Daoy (cell line): ENCODE data around the gene RIMBP2. TPM values are rescaled to one million over a fixed set of nuclear protein-coding genes. Genes with fewer than 3 reads are reported as not detected.
A peak's percentile ranks its signal among the peaks of the same experiment; 100 is the strongest.
"Not testable (repeated sequence)": the region's sequence is repeated elsewhere in the genome, so short reads cannot be mapped to it uniquely, and the experiment has no call there.

Experiments
- DNase-seq: peaks from one replicate; pipeline ENCODE4 v3.0.0-alpha.2; 2015; ENCODE audit warnings: low read depth
- total RNA-seq: library from RNA; depleted of rRNA; stranded (reverse); fragments of >200 nt; shearing (Covaris generic); gene quantifications from 2 replicates; pipeline ENCODE4 v1.2.3, GENCODE V29; 2014

RIMBP2 gene
- total RNA-seq, 1 experiment from 2014 or later, result 1.4 TPM

DNA sequence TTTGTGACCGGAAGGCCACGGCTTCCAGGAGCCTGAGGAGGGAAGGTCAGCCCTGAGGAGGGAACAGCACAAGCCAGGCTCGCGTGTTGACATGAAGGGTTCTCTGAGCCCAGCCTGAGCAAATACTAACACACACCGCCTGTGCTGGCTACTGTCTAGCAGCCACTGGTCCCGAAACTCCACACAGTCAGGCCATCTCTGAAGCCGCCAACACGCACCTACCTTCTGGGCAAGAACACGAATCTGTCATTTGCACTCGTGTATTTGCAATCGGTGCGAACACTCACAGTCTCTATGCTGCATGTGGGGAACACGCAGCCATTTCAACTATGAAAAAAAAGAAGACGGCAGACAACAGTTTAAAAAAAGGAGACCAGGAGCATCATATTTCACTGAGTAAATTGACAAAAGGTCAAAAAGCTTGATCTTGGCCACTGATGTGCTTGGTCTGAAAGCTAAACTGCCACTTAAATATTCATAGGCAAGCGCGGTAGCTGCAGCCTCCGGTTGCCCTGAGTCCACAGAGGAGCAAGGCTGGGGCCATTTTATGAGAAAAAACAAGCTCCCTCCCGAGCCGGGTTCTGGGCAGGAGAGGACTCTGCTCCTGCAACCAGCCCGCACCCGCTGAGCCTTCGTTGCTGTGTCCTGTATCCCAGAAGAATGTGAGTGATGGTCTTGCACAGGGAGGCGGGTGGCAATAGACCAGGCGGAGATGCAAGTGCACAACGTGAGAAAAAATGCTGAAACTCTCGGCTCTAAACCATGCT is 57.8 kb downstream of the RIMBP2 start:
- DNase-seq, result no peak

DNA sequence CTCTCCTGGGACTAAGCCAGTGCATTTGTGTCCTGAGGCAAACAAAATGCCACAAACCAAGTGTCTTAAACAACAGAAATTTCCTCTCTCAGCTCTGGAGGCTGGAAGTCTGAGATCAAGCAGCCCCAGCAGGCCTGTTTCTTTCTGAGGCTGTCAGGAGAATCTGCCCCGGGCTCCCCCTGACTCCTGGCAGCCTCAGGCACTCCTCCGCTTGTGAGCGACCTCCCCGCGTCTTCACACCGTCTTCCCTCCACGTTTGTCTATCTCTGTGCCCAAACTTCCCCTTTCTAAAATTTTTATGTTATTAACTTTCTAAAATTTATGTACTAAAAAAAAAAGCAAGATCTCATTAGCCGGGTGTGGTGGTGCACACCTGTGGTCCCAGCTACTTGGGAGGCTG is 59.7 kb downstream of the RIMBP2 start:
- no peak for DNase-seq

DNA sequence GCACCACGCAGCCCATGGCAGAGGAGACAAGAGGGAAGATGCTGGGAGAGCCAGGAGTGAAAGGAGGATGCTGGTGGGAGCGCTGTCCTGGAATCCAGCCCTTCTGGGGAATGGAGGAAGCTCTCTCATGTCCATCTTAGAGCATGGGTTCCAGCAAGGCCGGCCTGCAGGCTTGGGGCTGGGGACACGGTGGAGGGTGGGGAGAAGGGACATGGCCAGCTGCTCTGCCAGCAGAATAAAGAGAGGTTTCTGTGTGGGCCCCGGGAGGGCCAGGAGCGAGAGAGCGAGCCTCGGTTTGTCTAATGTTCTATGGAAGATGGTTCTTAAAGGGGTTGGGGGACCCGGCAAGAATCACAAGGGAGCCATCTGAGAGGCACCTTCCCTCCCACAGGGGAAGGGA is 60.2 kb downstream of the RIMBP2 start:
- no peak for DNase-seq

DNA sequence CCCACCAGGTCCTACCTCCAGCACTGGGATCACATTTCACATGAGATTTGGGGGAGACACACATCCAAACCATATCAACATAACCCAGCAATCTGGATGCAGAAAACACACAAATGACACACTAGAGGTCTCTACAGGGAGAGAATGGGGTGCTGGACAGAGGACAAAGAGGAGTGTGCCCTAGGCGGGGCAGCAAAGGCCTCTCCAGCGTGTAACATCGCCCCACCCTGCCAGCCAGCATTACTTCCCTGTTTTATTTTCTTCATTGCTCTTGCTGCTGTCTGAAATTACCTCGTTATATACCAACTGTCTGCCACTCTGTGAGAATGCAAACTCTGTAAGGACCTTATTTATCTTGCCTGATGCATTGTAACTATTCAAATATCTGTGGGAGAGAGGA is 61.1 kb downstream of the RIMBP2 start:
- DNase-seq, result no peak

DNA sequence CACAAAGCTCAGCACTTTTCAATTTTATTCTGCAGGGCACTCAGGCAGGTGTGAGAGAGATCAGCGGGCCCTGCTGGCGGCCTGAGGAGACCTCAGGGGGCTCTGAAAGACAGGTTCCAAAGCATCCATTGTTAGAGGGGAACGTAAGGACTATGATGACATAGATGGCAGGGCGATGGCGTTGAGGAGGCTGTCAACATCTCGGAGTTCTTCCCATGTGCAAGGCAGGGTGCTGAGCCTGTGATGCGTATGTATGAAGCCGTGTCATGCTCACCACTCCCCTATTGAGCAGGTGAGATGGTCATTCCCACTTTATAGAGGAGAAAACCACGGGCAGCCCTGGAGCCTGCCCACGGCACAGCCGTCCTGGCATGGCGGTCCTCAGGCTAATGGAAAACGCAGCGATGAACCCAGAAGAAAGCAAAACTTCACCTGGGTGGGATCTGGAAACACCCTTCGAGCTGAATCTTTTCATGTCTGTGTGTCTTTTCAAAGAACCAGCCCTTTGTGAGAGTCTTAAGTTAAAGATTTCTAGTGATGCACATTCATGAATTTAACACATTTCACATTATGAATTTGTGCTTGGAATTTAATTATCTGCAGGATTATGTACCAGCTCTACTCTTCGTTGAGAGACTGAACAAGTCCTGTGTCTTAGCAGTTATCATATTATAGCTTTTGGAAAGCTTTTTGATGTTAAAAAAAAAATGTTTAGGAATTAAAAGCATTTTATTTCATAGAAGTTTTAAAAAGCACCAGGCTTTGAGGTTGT is 64.7 kb downstream of the RIMBP2 start:
- DNase-seq, result no peak

DNA sequence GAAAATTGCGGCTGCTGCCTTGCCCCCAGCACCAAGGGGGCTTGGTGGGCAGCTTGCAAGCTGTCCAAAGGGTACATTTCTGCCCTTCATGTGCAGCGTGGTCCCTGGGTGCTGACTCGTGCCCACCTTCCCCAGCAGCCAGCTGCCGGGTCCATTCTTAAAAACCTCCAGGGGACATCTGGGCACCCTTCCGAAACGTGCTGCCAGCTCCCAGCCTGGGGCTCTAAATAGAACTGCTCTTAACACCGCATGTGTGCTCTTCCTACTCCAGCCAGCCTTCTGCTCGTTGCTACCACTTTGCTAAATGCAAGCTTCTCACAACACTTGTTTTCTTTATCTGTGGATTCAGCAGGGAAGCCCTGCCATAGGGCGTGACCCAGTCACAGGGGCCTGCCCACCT is 66.0 kb downstream of the RIMBP2 start:
- no peak for DNase-seq

DNA sequence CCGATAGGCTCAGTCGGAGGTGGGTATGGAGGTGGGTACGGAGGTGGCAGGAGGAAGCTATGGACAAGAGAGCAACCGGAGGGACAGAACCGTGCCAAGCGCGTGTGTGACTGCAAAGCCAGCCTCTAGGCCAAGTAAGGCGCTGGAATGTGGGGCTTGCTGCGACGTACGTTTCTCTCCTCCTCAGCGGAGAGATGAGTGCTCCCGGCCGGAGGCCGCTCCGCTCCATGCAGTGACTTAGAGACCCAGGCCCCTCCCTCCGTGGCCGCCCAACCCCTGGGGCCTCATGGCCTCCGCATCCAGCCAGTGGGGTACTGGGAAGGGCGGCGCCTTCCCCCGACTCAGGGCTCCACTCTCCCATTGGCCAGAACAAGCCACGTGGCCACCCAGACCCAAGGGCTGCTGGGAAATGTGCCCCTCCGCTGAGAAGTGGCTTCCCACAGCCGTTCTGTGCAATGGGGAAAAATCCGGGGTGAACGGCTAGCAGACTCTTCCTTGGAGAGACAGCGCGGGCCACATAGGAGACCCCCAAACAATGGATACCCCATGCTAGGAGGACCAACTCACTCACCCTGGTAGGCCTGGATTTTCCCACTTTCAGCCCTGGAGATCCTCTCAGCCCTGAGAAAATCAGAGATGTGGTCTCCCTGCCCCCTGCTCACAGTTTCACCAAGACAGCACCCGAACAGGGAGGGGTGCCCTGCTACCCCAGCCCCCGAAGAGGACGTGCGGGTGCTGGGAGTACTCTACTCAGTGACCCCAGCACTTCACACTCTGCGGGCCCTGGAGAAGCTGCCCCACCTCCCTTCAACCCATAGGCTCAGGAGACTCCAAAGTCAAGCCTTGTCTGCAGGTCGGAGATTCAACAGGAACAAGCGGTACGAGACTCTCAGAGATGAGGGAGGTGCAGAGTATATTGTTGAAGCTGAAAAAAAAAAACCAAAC is 66.7 kb downstream of the RIMBP2 start:
- no peak for DNase-seq

DNA sequence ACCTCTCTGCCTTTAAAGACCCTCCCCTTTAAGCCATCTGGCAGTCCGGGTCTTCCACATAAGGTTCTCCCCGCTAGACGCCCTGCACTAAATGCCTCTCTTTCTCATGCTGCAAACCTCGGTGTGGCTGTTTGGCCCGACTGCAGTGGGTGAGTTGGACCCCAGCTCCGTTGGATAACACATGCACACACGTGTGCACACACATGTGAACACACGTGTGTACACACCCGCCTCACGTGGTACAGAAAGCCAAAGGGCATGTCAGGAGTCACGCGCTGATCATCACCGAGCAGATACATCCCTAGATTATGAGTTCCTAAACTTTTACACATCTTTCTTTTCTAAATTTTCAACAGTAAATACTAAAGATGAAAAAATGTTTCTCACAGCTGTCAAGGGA is 68.3 kb downstream of the RIMBP2 start:
- DNase-seq, result no peak

DNA sequence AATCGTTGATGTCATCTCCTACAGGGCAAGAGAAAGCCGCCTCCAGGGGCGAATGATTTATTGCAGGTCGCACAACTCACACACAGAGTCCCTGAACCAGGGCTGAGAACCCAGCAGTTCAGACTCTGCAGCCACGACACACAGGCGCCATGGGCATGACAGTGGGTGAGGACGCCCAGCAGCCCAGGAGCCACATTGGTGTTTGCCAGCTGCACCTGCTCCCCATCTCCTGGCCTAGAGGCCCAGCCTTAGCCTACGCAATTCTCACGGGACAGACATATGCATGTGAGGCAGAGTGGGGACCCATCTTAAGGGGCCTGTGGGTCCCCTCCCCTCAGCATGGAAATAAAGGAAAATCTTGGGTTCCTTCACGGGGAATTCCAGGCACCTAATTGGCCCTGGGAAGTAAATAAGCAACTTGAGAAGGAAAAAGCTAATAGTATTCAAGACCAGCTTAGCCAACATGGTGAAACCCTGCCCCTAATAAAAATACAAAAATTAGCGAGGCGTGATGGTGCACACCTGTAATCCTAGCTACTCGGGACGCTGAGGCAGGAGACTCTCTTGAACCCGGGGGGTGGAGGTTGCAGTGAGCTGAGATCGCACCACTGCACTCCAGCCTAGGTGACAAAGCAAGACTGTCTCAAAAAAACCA is 69.3 kb downstream of the RIMBP2 start:
- no peak for DNase-seq

DNA sequence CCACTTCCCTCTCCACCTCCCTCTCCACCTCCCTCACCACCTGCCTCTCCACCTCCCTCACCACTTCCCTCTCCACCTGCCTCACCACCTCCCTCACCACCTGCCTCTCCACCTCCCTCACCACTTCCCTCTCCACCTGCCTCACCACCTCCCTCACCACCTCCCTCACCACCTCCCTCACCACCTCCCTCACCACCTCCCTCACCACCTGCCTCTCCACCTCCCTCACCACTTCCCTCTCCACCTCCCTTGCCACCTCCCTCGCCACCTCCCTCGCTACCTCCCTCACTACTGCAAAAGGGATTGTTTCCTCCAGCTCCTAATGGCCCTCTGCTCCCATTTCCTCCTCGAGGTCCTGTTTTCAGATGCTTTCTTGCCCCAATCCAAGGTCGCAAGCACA is 69.9 kb downstream of the RIMBP2 start:
- DNase-seq, result not testable (repeated sequence)

DNA sequence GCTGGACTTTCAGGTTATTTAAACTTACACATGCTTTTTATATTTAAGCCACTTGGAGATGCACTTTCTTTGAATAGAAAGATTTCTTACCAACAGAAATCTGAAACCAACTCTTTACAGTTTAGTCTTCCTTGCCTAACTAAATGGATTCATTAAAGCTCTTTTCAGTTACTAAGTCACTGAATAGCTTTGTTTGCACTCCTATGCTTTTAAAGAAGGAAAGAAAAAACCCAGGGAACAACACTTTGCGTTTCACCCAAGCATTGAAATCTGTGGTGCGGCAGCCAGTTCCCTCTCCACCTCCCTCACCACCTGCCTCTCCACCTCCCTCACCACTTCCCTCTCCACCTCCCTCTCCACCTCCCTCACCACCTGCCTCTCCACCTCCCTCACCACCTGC is 70.3 kb downstream of the RIMBP2 start:
- no peak for DNase-seq

DNA sequence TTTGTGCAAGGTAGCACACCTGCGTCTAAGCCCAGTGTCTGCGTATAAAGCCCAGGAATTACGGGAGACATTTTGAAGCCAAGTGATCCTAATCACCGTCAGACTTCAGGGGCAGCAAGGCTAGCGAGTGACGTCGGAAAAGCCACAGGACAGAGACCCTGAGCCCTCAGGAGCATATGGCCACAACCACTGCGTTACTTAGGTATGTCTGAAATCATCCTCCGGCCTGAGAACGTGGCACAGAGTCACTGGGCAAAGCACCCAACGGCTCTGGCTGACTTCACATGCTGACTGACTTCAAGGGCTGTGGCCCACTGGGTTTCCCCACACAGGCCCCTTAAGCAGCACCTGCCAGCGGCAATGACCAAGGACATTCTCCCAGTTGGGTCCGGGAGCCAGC is 71.5 kb downstream of the RIMBP2 start:
- no peak for DNase-seq

DNA sequence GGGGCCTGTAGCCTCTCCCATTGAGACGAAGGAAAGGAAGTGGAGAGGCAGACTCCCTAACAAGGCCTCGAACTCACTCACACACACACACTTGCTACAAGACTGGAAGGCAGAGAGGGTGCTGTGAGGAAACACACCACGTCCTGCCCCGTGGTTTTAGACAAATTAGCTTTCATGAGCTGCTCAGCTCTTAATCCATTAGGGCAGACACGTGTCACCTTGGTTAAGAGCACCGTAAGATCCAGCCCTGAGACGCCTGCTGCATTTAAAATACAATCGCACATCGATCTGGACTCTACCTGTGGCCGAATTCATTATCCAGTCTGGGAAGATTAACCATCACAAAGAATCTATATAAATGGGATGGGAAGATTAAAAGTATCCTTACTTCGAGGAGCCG is 72.0 kb downstream of the RIMBP2 start:
- no peak for DNase-seq

DNA sequence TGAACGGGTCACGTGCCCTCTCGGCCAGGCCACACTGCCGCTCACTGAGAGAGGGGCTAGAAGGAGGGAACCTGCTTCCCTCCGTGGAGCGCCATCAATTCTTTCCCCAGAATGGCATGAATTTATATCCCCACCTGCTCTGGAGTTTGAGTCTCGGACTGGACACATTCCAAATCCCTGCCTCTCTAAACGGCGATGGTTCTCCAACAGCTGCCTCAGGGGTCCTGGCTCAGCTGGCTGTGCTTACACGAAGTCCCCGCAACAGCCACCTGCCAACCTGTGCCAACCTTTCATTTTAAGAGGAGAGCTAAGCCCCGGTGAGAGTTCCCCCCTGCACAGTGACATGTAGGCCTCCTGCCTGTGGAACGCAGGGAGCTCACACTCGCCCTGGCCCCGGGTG is 73.2 kb downstream of the RIMBP2 start:
- no peak for DNase-seq

DNA sequence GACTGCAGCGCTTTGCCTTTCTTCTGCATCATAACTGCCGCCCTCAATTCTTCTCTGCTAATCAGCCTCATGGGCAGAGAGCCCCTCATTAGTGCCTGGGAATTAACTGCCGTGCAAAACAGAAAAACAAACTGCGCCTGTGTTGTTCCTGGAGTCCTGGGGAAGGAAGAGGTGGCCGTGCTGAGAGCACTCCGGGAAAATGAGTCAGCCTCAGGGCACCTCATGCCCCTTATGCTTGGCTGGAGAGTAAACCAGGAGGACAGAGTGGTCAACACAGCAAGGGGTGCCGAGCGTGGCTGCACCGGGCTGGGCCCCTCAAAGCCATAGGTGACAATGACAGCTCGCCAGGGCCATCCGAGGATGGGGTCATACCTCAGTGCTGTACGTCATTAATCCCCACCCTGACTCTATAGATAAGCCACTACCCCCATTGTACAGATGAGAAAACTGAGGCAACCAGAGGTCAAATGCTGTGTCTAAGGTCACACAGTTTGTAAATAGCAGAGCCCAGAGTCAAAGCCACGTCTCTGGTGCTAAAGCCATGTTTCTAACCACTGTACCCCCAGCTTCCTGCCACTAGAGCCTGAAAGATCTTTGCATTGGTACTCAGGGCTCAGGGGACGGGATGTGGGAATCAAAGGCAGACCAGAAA is 74.4 kb downstream of the RIMBP2 start:
- no peak for DNase-seq

DNA sequence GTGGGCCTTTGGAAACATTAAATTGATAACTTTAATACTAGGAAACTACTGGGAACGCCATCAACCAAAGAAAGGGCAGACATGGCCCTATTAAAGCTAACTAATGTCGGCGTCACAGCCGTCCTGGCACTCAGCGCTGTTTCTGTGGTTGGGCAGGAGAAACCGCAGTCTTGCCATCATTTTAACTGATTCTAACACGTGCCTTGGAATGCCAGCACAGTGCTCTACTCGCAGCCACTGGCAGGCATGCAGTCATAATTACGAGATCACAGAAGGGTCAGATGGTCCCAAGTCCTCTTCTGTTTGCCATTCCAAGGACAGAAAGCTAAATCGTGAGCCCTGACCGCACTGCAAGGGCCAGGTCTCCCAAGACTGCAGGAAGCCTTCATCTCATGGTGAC is 75.2 kb downstream of the RIMBP2 start:
- DNase-seq, result peak; percentile 79

DNA sequence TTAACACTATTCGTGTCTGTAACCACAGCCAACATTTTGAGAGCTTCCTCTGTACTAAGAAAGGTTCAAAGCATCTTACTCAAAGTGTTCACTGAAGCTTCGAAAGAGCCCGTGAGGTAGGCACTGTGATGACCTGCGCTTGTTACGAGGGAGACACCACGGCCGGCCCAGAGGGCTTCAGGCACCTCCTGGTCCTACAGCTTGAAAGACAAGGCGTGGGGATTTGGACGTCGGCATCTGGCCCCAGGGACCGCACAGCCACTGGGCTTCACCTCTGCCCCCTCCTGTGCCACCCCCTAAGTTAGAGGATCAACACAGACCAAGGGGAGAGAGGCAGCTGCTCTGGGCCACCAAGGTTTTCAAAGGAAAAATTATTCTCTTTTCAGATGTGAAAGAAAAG is 75.6 kb downstream of the RIMBP2 start:
- DNase-seq, result no peak

DNA sequence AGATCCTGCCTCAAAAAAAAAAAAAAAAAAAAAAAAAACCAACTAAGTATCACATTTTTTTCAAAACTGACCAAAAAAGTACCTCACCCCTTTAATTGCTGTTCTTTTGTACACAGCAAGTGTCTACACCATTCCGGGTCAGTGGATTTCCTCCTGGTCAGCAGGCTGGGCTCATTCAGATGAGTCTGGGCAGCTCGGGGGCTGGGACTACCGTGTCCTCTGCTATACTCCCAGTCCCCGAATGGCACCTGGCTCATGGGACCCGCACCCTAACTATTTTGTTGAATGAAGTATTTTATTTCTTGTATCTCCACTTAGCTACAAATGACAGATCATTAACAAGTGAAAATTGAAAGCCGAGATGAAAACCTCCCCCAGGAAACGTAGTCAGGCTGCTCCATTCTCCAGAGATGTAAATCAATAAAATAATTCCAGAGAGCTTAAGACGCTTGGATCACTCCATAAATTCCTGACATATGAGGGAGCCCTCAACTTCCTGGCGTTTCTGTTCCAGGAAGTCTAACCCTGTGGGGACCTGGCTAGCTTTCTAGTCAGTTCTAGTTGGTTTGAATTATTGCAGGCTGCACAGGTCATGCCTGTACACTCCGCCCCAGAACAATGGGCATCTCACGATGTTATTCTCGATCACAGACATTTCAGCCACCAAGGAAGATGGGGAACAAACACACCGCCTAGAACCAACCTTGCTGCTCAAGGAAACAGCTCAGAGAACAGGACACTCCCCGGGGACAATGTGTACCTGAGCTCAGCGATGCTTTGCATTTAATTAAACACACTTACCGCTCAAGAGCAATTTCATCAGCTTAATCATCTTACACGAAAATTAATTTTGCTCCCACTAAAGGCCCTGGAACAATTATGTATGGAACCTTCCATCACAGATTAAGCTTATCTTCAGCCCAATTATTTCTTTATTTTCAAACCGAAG is 76.3 kb downstream of the RIMBP2 start:
- peak; percentile 68 for DNase-seq

DNA sequence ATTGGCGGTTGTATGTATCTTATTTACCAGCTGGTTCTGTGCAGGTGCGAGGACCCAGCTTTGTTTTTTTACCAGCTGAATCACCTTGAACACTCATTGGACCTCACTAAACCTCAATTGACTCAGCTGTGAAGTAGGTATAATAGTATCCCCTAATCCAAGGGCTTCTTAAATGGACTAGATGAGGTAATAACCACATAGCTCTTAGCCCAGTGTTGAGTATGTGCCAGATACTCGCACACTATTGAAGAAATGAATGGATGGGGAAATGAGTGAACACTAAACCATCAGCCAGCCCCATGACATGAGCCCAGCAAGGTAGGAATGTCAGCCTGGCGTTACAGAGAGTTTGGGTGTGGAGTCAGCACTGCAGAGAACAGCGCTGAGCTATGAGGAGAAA is 79.7 kb downstream of the RIMBP2 start:
- DNase-seq, result peak; percentile 61

DNA sequence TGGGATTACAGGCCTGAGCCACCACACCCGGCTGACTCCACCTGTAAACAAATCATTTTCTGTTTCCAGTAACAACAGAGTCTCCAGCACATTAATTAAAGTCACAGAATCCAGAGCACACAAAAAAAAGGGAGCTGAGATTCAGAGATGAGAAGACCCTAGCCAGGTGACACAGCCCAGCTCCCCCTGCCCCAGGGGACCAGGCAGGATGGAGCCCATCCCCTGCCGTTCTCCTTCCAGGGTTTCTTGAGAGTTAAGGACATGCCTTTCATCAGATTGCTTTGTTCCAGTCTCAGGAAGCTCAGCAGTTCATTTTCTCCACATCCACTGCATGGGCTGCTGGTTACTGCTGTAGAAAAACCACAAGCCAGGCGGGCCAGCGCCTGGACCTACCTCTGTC is 81.2 kb downstream of the RIMBP2 start:
- no peak for DNase-seq
